Trophoblast cell (in vitro differentiated cells and primary cell): ENCODE measurements around the gene ABCC10.
A peak's percentile ranks its signal among the peaks of the same experiment; 100 is the strongest.

Experiments used
- DNase-seq, 2 donors: peaks; one replicate each; pipeline ENCODE4 v3.0.0-alpha.2; 2016
- H2AFZ ChIP-seq: 2 replicates; pipeline ENCODE4 v1.6.1; 2013; ENCODE audit warnings: low read length, moderate library complexity, mild to moderate bottlenecking; ENCODE audit not compliant: insufficient read depth, poor library complexity
- H2AK5ac ChIP-seq: 2 replicates; pipeline ENCODE4 v1.6.1; 2013; ENCODE audit warnings: mild to moderate bottlenecking, low read length
- H2BK120ac ChIP-seq: 2 replicates; pipeline ENCODE4 v1.6.1; 2013; ENCODE audit warnings: low read length, mild to moderate bottlenecking, moderate library complexity; ENCODE audit not compliant: insufficient read depth, poor library complexity
- H2BK12ac ChIP-seq: 2 replicates; pipeline ENCODE4 v1.6.1; 2013; ENCODE audit warnings: mild to moderate bottlenecking, low read length, moderate library complexity
- H2BK5ac ChIP-seq: 2 replicates; pipeline ENCODE4 v1.6.1; 2013; ENCODE audit warnings: low read length, low read depth, moderate library complexity, mild to moderate bottlenecking; ENCODE audit not compliant: poor library complexity
- H3K14ac ChIP-seq: 2 replicates; pipeline ENCODE4 v1.6.1; 2013; ENCODE audit warnings: mild to moderate bottlenecking, low read length
- H3K18ac ChIP-seq: 2 replicates; pipeline ENCODE4 v1.6.1; 2013; ENCODE audit warnings: mild to moderate bottlenecking, low read length
- H3K23ac ChIP-seq: 2 replicates; pipeline ENCODE4 v1.6.1; 2013; ENCODE audit warnings: low read length
- H3K27ac ChIP-seq: 2 replicates; pipeline ENCODE4 v1.5.1; 2013; ENCODE audit warnings: low read depth, mild to moderate bottlenecking, inconsistent platforms, low read length, moderate library complexity
- H3K27me3 ChIP-seq: 2 replicates; pipeline ENCODE4 v1.6.1; 2013; ENCODE audit warnings: inconsistent platforms, mild to moderate bottlenecking, low read length, moderate library complexity; ENCODE audit not compliant: insufficient read depth
- H3K36me3 ChIP-seq, 2 experiments: 1 replicate in 1 of 2; 2 replicates in 1 of 2; pipeline ENCODE4 v1.6.1; 2013; ENCODE audit warnings: low read length in 2 of 2, mild to moderate bottlenecking in 2 of 2, moderate library complexity in 1 of 2; ENCODE audit not compliant: insufficient read depth in 2 of 2, control insufficient read depth in 1 of 2
- H3K4ac ChIP-seq: 2 replicates; pipeline ENCODE4 v1.6.1; 2013; ENCODE audit warnings: low read depth, mild to moderate bottlenecking, low read length, moderate library complexity
- H3K4me1 ChIP-seq, 2 experiments: 1 replicate in 1 of 2; 2 replicates in 1 of 2; pipeline ENCODE4 v1.6.1; 2013; ENCODE audit warnings: low read length in 2 of 2, mild to moderate bottlenecking in 2 of 2, moderate library complexity in 1 of 2; ENCODE audit not compliant: insufficient read depth in 2 of 2, control insufficient read depth in 1 of 2
- H3K4me2 ChIP-seq: 2 replicates; pipeline ENCODE4 v1.6.1; 2013; ENCODE audit warnings: inconsistent platforms, mild to moderate bottlenecking, low read length, moderate library complexity
- H3K4me3 ChIP-seq: 2 replicates; pipeline ENCODE4 v1.5.1; 2013; ENCODE audit warnings: mild to moderate bottlenecking, low read depth, low read length, inconsistent platforms
- H3K79me1 ChIP-seq: one replicate; pipeline ENCODE4 v1.6.1; 2013; ENCODE audit warnings: low read length
- H3K79me2 ChIP-seq: 2 replicates; pipeline ENCODE4 v1.6.1; 2013; ENCODE audit warnings: low read length, mild to moderate bottlenecking; ENCODE audit not compliant: control insufficient read depth, insufficient read depth, poor library complexity
- H3K9ac ChIP-seq: 2 replicates; pipeline ENCODE4 v1.6.1; 2013; ENCODE audit warnings: mild to moderate bottlenecking, low read length
- H3K9me3 ChIP-seq: 2 replicates; pipeline ENCODE4 v1.6.1; 2013; ENCODE audit warnings: low read depth, mild to moderate bottlenecking, control low read depth, inconsistent platforms, low read length; ENCODE audit not compliant: insufficient read depth
- H4K12ac ChIP-seq: 2 replicates; pipeline ENCODE4 v1.6.1; 2013; ENCODE audit warnings: low read depth, mild to moderate bottlenecking, low read length, moderate library complexity
- H4K8ac ChIP-seq: 2 replicates; pipeline ENCODE4 v1.6.1; 2013; ENCODE audit warnings: low read depth, mild to moderate bottlenecking, low read length, moderate library complexity
- H4K91ac ChIP-seq: one replicate; pipeline ENCODE4 v1.6.1; 2013; ENCODE audit warnings: low read depth, mild to moderate bottlenecking, low read length, moderate library complexity
- WGBS: extraction: QIAGEN DNeasy Blood & Tissue Kit; methylation state at CpG from one replicate; pipeline ENCODE4 v1.1.7; 2013; ENCODE audit warnings: missing lambda C conversion rate; ENCODE audit not compliant: insufficient read length, insufficient coverage; ENCODE audit errors: extremely low coverage; 5-methylcytosine and 5-hydroxymethylcytosine counted together

The ABCC10 gene

DNA sequence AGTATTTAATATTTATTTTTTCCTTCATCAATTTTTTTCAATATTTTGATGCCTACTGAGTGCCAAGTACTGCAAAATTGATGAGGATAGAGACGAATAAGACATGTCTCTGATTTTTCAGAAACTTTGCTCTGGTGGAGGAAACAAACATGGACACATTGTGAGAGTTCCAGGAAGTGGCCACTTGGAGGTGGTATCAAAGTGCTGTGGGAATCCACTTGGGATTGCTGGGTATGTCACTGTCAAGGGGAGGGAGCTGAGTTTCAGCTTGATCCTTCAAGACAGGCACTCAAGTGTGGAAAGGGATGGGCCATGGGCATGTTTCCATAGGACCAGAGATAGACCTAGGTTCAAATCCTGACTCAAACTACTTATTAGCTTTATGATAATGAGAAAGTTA, 24.5 kb upstream of the ABCC10 start:
- no peak overlapping the region for H3K14ac ChIP-seq
- H2AFZ ChIP-seq, result no peak overlapping the region
- H3K9me3 ChIP-seq, result no peaks in the 10 kb centered on the region
- H3K23ac ChIP-seq, result no peak overlapping the region
- H4K91ac ChIP-seq, result no peak overlapping the region
- no peak overlapping the region for H4K12ac ChIP-seq
- no peaks in the 10 kb centered on the region for H3K36me3 ChIP-seq
- no peak overlapping the region for H2AK5ac ChIP-seq
- H4K8ac ChIP-seq, result no peak overlapping the region
- no peak overlapping the region for H2BK12ac ChIP-seq
- no peak overlapping the region for H3K18ac ChIP-seq
- no peak for DNase-seq
- no peak overlapping the region for H3K9ac ChIP-seq
- H3K79me2 ChIP-seq, result no peaks in the 10 kb centered on the region
- WGBS, result no CpG with 5 or more reads among the region's 1 CpG
- no peaks in the 10 kb centered on the region for H3K27me3 ChIP-seq
- peaks cover 2 to 9% of the 10 kb centered on the region in 2 experiments for H3K4me1 ChIP-seq
- H2BK120ac ChIP-seq, result no peak overlapping the region
- no peak overlapping the region for H2BK5ac ChIP-seq
- no peak overlapping the region for H3K4me2 ChIP-seq
- H3K4me3 ChIP-seq, result no peak overlapping the region
- peaks cover 2% of the 10 kb centered on the region for H3K79me1 ChIP-seq
- no peak overlapping the region for H3K27ac ChIP-seq
- H3K4ac ChIP-seq, result no peak overlapping the region

DNA sequence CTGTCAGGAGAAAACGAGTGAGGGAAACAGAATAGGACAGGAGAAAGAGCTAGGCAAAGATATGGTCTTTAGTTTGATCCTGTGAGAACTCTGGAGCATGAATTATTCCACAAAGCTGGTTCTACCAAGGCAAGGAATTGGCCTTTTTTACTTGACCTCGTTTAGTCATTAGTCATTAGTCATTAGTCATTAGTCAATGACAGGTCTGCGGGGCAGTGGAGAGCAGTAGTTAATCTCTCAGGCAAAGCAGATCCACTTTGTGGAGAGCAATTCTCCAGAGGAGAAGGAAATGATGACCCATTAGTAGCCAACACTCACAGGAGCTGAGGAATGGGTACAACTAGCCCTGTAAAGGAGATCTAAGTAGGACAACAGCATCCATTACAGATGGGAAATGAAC, 22.0 kb upstream of the ABCC10 start:
- Histone ChIP-seq H3K4me3 (no peak overlapping the region), H3K27me3 (no peaks in the 10 kb centered on the region), H2BK120ac (no peak overlapping the region), H2BK5ac (no peak overlapping the region), H3K4me1 (peaks cover 0 to 1% of the 10 kb centered on the region in 2 experiments), H2BK12ac (no peak overlapping the region), H4K12ac (no peak overlapping the region), H2AK5ac (no peak overlapping the region), H3K36me3 (no peaks in the 10 kb centered on the region), H3K18ac (no peak overlapping the region), H3K23ac (no peak overlapping the region), H3K79me2 (no peaks in the 10 kb centered on the region), H4K91ac (no peak overlapping the region), H3K4me2 (no peak overlapping the region), H3K9me3 (no peaks in the 10 kb centered on the region), H4K8ac (no peak overlapping the region), H3K79me1 (peaks cover under 1% of the 10 kb centered on the region), H3K4ac (no peak overlapping the region), H2AFZ (no peak overlapping the region), H3K14ac (no peak overlapping the region), H3K9ac (no peak overlapping the region), H3K27ac (no peak overlapping the region)
- peak in 1 of 2 donors; percentile 21 for DNase-seq
- no CpG with 5 or more reads among the region's 3 CpGs for WGBS

DNA sequence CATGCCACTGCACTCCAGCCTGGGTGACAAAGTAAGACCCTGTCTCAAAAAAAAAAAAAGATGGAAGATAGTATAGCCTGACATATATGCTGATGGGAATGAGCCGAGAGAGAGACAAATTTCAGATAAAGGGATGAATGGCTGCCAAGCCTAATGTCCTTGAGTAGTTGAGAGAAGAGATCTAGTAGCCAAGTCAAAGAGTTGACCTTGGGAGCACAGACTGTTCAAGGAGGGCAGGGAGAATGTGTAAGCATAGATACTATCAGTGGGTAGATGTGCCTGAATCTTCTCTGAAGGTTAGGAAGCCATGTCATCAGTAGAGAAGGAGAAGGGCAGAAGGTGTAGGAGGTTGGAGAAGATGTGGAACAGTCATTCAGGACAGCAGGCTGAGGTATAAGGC, 20.0 kb upstream of the ABCC10 start:
- Histone ChIP-seq H3K27ac (no peak overlapping the region), H3K4me3 (no peak overlapping the region), H2AFZ (no peak overlapping the region), H3K4me2 (no peak overlapping the region), H3K4me1 (no peaks in the 10 kb centered on the region), H3K9me3 (no peaks in the 10 kb centered on the region), H2BK120ac (no peak overlapping the region), H3K23ac (no peak overlapping the region), H3K18ac (no peak overlapping the region), H3K79me1 (no peaks in the 10 kb centered on the region), H3K27me3 (no peaks in the 10 kb centered on the region), H2BK12ac (no peak overlapping the region), H2AK5ac (no peak overlapping the region), H3K9ac (no peak overlapping the region), H4K12ac (no peak overlapping the region), H4K8ac (no peak overlapping the region), H4K91ac (no peak overlapping the region), H3K14ac (no peak overlapping the region), H3K36me3 (no peaks in the 10 kb centered on the region), H3K4ac (no peak overlapping the region), H2BK5ac (no peak overlapping the region), H3K79me2 (no peaks in the 10 kb centered on the region)
- no CpG with 5 or more reads among the region's 1 CpG for WGBS
- no peak for DNase-seq

DNA sequence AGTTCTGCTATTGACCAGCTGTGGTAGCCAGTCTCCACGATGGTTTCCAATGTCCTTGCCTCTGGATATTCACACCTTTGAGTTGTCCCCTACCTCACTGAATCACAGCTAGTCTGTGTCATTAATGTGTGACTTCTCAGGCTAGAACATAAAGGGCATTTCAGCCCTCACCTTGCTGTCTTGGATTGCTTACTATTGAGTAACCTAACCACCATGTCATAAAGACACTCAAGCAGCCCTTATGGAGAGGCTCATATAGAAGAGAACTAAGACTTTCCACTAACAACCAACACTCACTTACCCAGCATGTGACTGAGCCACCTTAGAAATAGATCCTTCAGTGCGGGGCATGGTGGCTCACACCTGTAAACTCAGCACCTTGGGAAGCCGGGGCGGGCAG, 19.1 kb upstream of the ABCC10 start:
- no peak for DNase-seq
- no peak overlapping the region for H3K14ac ChIP-seq
- no peak overlapping the region for H2BK5ac ChIP-seq
- no peak overlapping the region for H2AFZ ChIP-seq
- no peak overlapping the region for H3K18ac ChIP-seq
- H3K79me1 ChIP-seq, result no peaks in the 10 kb centered on the region
- H3K36me3 ChIP-seq, result no peaks in the 10 kb centered on the region
- H3K4me3 ChIP-seq, result no peak overlapping the region
- H2AK5ac ChIP-seq, result no peak overlapping the region
- no peak overlapping the region for H3K23ac ChIP-seq
- H2BK120ac ChIP-seq, result no peak overlapping the region
- H2BK12ac ChIP-seq, result no peak overlapping the region
- no peak overlapping the region for H3K4me2 ChIP-seq
- H3K4me1 ChIP-seq, result no peaks in the 10 kb centered on the region
- no peaks in the 10 kb centered on the region for H3K27me3 ChIP-seq
- WGBS, result no CpG with 5 or more reads among the region's 4 CpGs
- H3K9ac ChIP-seq, result no peak overlapping the region
- no peak overlapping the region for H3K4ac ChIP-seq
- no peak overlapping the region for H4K91ac ChIP-seq
- H4K12ac ChIP-seq, result no peak overlapping the region
- H3K9me3 ChIP-seq, result no peaks in the 10 kb centered on the region
- H4K8ac ChIP-seq, result no peak overlapping the region
- no peak overlapping the region for H3K27ac ChIP-seq
- H3K79me2 ChIP-seq, result no peaks in the 10 kb centered on the region
